ENCODE results near the gene PCCB. TPM values are rescaled to one million over a fixed set of nuclear protein-coding genes. Genes with fewer than 3 reads are reported as not detected.
"Not testable (repeated sequence)": the region's sequence is repeated elsewhere in the genome, so short reads cannot be mapped to it uniquely, and the experiment has no call there.

PCCB gene
- total RNA-seq, 1 donor from 2014 or later: 28.1 TPM

DNA sequence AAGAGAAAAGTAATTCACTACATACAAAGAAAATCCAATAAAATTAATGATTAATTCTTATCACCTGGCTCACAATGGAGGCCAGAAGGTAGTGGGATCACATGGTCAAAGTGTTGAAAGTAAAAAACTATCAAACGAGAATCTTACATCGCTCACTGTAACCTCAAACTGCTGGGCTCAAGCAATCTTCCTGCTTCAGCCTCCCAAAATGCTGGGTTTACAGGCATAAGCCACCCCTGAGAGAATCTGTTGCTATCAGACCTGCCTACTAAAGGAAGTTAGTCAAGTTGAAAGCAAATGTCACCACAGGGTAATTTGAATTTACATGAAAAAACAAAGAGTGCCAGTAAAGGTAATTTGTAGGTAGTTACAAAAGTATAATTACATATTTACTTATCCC is 103.3 kb downstream of the PCCB start:
- H3K4me1 Mint-ChIP-seq (ENCODE audit: low read depth, unreplicated experiment): no peaks in the 10 kb centered on the region
- no peaks in the 10 kb centered on the region for H3K36me3 Mint-ChIP-seq (ENCODE audit: unreplicated experiment)
- no peak overlapping the region for H3K27ac Mint-ChIP-seq (ENCODE audit: unreplicated experiment)
- H3K27me3 Mint-ChIP-seq (ENCODE audit: unreplicated experiment): no peaks in the 10 kb centered on the region
- peaks cover 2% of the 10 kb centered on the region for H3K9me3 Mint-ChIP-seq (ENCODE audit: unreplicated experiment)
- H3K4me3 Mint-ChIP-seq (ENCODE audit: unreplicated experiment): no peak overlapping the region
- no peak for DNase-seq
- TF ChIP-seq, protein P1, sequence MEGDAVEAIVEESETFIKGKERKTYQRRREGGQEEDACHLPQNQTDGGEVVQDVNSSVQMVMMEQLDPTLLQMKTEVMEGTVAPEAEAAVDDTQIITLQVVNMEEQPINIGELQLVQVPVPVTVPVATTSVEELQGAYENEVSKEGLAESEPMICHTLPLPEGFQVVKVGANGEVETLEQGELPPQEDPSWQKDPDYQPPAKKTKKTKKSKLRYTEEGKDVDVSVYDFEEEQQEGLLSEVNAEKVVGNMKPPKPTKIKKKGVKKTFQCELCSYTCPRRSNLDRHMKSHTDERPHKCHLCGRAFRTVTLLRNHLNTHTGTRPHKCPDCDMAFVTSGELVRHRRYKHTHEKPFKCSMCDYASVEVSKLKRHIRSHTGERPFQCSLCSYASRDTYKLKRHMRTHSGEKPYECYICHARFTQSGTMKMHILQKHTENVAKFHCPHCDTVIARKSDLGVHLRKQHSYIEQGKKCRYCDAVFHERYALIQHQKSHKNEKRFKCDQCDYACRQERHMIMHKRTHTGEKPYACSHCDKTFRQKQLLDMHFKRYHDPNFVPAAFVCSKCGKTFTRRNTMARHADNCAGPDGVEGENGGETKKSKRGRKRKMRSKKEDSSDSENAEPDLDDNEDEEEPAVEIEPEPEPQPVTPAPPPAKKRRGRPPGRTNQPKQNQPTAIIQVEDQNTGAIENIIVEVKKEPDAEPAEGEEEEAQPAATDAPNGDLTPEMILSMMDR (IDR thresholded peaks at IDR 0.05; ENCODE audit: partially characterized antibody, unreplicated experiment): no peak

DNA sequence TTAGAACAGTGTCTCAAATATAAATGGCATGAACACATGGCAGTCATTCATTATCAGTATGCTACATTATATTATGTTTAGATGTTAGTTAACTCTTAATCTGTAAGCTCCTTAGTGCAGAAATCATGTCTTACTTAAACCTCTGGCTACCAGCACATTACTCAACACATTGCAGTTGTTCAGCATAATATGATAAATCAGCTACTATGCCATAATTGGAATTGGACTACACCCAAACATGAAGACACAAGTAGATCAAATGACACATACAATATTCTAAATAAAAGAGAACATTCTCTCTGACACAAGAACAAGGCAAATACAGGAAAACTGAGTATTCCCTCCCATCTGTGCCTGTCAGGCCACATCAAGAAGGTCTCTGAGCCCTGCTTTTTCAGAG is 116.1 kb downstream of the PCCB start:
- DNase-seq: no peak
- Mint-ChIP-seq H3K4me3 (ENCODE audit: unreplicated experiment) (no peak overlapping the region), H3K27ac (ENCODE audit: unreplicated experiment) (no peak overlapping the region), H3K36me3 (ENCODE audit: unreplicated experiment) (no peaks in the 10 kb centered on the region), H3K27me3 (ENCODE audit: unreplicated experiment) (no peaks in the 10 kb centered on the region), H3K9me3 (ENCODE audit: unreplicated experiment) (no peaks in the 10 kb centered on the region), H3K4me1 (ENCODE audit: low read depth, unreplicated experiment) (no peaks in the 10 kb centered on the region)
- TF ChIP-seq, protein P1 (IDR thresholded peaks at IDR 0.05; ENCODE audit: partially characterized antibody, unreplicated experiment): no peak

DNA sequence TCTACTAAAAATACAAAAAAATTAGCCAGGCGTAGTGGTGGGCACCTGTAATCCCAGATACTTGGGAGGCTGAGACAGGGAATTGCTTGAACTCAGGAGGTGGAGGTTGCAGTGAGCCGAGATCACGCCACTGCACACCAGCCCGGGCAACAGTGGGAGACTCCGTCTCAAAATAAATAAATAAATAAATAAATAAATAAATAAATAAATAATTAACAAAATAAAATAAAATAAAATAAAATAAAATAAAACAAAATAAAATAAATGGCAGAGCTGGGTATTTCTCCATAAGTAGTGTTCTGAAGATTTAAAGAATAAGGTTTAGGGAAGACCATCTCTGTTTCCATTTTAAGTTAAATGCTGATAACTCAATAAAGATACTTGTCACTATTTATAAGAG is 125.7 kb downstream of the PCCB start:
- not testable (repeated sequence) for H3K4me3 Mint-ChIP-seq (ENCODE audit: unreplicated experiment); H3K9me3 Mint-ChIP-seq (ENCODE audit: unreplicated experiment); H3K36me3 Mint-ChIP-seq (ENCODE audit: unreplicated experiment); H3K27me3 Mint-ChIP-seq (ENCODE audit: unreplicated experiment); DNase-seq; H3K27ac Mint-ChIP-seq (ENCODE audit: unreplicated experiment); H3K4me1 Mint-ChIP-seq (ENCODE audit: low read depth, unreplicated experiment)

DNA sequence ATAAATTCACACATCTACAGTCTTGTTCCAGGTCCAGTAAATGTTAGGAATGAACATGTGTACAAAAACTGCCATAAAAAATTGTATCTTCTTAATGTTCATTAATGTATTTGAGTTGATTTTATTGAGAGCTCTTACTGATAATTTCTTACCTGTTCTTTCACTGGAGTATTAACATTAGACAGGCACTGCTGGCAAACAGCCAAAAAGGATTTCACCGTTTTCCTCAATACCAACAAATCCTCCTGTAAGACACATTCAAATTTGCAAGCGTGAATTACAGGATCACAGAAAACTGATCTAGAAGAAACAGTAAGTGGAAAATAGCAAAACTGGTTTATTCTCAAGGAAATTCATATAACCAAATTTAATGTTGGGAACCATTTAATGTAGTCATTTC is 127.4 kb downstream of the PCCB start:
- DNase-seq: no peak
- H3K27ac Mint-ChIP-seq (ENCODE audit: unreplicated experiment): no peak overlapping the region
- H3K9me3 Mint-ChIP-seq (ENCODE audit: unreplicated experiment): no peaks in the 10 kb centered on the region
- H3K4me1 Mint-ChIP-seq (ENCODE audit: low read depth, unreplicated experiment): no peaks in the 10 kb centered on the region
- H3K36me3 Mint-ChIP-seq (ENCODE audit: unreplicated experiment): no peaks in the 10 kb centered on the region
- TF ChIP-seq, protein P1 (IDR thresholded peaks at IDR 0.05; ENCODE audit: partially characterized antibody, unreplicated experiment): no peak
- H3K4me3 Mint-ChIP-seq (ENCODE audit: unreplicated experiment): no peak overlapping the region
- peaks cover 1% of the 10 kb centered on the region for H3K27me3 Mint-ChIP-seq (ENCODE audit: unreplicated experiment)

DNA sequence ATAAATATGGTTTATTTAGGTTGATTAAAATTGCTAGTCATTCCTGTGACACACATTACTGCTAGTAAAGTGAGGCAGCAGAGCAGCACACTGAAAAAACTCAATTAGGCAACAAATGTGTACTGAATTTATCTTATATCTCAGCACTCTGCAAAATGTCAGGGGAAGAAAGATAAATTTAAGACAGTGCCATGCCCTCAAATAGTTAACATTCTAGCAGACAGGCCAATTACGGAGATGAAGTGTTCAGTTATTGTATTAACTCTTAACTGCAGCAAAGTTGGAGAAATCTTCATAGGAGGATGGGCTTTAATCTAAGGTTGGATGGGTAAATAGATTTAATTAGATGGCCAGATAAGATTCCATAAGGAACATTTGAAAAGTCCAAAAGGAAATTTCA is 127.9 kb downstream of the PCCB start:
- no peaks in the 10 kb centered on the region for H3K9me3 Mint-ChIP-seq (ENCODE audit: unreplicated experiment)
- no peaks in the 10 kb centered on the region for H3K4me1 Mint-ChIP-seq (ENCODE audit: low read depth, unreplicated experiment)
- H3K36me3 Mint-ChIP-seq (ENCODE audit: unreplicated experiment): no peaks in the 10 kb centered on the region
- no peak overlapping the region for H3K27ac Mint-ChIP-seq (ENCODE audit: unreplicated experiment)
- no peak overlapping the region for H3K4me3 Mint-ChIP-seq (ENCODE audit: unreplicated experiment)
- peaks cover 1% of the 10 kb centered on the region for H3K27me3 Mint-ChIP-seq (ENCODE audit: unreplicated experiment)
- no peak for DNase-seq
- TF ChIP-seq, protein P1 (IDR thresholded peaks at IDR 0.05; ENCODE audit: partially characterized antibody, unreplicated experiment): no peak

Other genes with a start within 250 kb of the PCCB start
- 32.8 TPM for gene MSL2, start 54.0 kb upstream of the PCCB start, total RNA-seq (ENCODE audit: unreplicated experiment)

Data from glutamatergic neuron (in vitro differentiated cells).